ENCODE results near the gene ENPEP. TPM values are rescaled to one million over a fixed set of nuclear protein-coding genes. Genes with fewer than 3 reads are reported as not detected.

The ENPEP gene
- total RNA-seq, 4 donors from 2014 or later = 2.0 to 6.6 (median 2.4) TPM

GRCh38 chr4:110597582-110597981 is 121.6 kb downstream of the ENPEP start:
- H3K4me3 ChIP-seq (replicated peaks in 1 of 3) = no peak overlapping the region
- no peak overlapping the region for H3K27ac ChIP-seq
- no peak for TF ChIP-seq CTCF (IDR thresholded peaks at IDR 0.05)
- H3K4me1 ChIP-seq = no peaks in the 10 kb centered on the region
- no peak for DNase-seq
- H3K9me3 ChIP-seq = no peaks in the 10 kb centered on the region
- no peaks in the 10 kb centered on the region for H3K27me3 ChIP-seq
- no peaks in the 10 kb centered on the region for H3K36me3 ChIP-seq
- intact Hi-C loops (cut with DNase I) = no loop called here

- Histone ChIP-seq H3K36me3 (no peaks in the 10 kb centered on the region), H3K4me3 (replicated peaks in 1 of 3) (no peak overlapping the region), H3K27ac (no peak overlapping the region), H3K27me3 (no peaks in the 10 kb centered on the region), H3K9me3 (no peaks in the 10 kb centered on the region), H3K4me1 (no peaks in the 10 kb centered on the region)
- 91 to 96% methylated on average over 2 of the region's 2 CpGs for WGBS, 2 donors
- no peak for DNase-seq
- intact Hi-C loops (cut with DNase I) = no loop called here
- no peak for TF ChIP-seq POLR2A (IDR thresholded peaks at IDR 0.05)
- no peak for TF ChIP-seq CTCF (IDR thresholded peaks at IDR 0.05)
These were observed 126.1 kb downstream of the ENPEP start for GRCh38 chr4:110602061-110602460.

GRCh38 chr4:110605077-110605476 is 129.1 kb downstream of the ENPEP start:
- TF ChIP-seq POLR2A (IDR thresholded peaks at IDR 0.05) (no peak), CTCF (IDR thresholded peaks at IDR 0.05) (no peak)
- intact Hi-C loops (cut with DNase I) = no loop called here
- 98% methylated on average over 1 of the region's 1 CpG for WGBS, 2 donors
- Histone ChIP-seq H3K9me3 (no peaks in the 10 kb centered on the region), H3K36me3 (no peaks in the 10 kb centered on the region), H3K4me1 (no peaks in the 10 kb centered on the region), H3K4me3 (replicated peaks in 1 of 3) (no peak overlapping the region), H3K27me3 (no peaks in the 10 kb centered on the region), H3K27ac (no peak overlapping the region)
- DNase-seq = no peak

- Histone ChIP-seq H3K27me3 (peaks cover 23% of the 10 kb centered on the region), H3K4me3 (replicated peaks in 1 of 3) (no peak overlapping the region), H3K36me3 (no peaks in the 10 kb centered on the region), H3K27ac (no peak overlapping the region), H3K4me1 (peaks cover 0 to 5% of the 10 kb centered on the region in 2 donors), H3K9me3 (no peaks in the 10 kb centered on the region)
- 22 to 28% methylated on average over 6 of the region's 6 CpGs for WGBS, 2 donors
- TF ChIP-seq CTCF (IDR thresholded peaks at IDR 0.05) (no peak), POLR2A (IDR thresholded peaks at IDR 0.05) (no peak)
- intact Hi-C loops (cut with DNase I) = no loop called here
- DNase-seq = no peak
These were observed 133.2 kb downstream of the ENPEP start for GRCh38 chr4:110609044-110609750.

DNA sequence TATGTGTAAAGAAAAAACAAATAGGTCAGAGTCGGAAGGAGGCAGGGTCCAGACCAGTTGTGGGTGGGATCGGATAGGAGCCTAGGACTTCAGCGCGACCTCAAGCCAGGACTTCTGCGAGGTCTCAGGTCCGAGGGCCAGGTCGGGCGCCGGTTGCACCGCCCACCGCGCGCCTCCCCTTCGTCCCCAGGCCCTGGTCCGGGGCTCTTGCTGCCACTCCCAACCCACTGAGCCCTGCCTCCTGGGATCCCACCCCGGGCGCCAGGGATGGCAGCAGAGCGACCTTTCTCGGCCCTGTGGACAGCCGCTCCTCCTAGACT is 134.6 kb downstream of the ENPEP start:
- TF ChIP-seq CTCF (IDR thresholded peaks at IDR 0.05) (no peak), POLR2A (IDR thresholded peaks at IDR 0.05) (no peak)
- Histone ChIP-seq H3K9me3 (no peaks in the 10 kb centered on the region), H3K27me3 (peaks cover 36% of the 10 kb centered on the region), H3K27ac (no peak overlapping the region), H3K4me3 (replicated peaks in 1 of 3) (no peak overlapping the region), H3K4me1 (peaks cover 0 to 5% of the 10 kb centered on the region in 2 donors), H3K36me3 (no peaks in the 10 kb centered on the region)
- no peak for DNase-seq
- intact Hi-C loops (cut with DNase I) = no loop called here
- 6 to 12% methylated on average over 18 to 20 of the region's 20 CpGs for WGBS, 2 donors

Data from thyroid gland (tissue), 4 donors.